C4-2B (cell line): ENCODE measurements around the gene MED29.

Experiments
- H3K27ac ChIP-seq: fragments of 450-650 bp; 2 replicates; pipeline ENCODE4 v1.5.1; 2017
- ZFX ChIP-seq: fragments of 450-650 bp; IDR thresholded peaks from 2 replicates; pipeline ENCODE4 v1.6.1; 2017
- TF ChIP-seq, protein P1 (sequence below): fragments of 450-650 bp; conservative IDR thresholded peaks from 2 replicates; pipeline ENCODE4 v1.5.1; 2017; ENCODE audit warnings: mild to moderate bottlenecking

MED29 gene

DNA sequence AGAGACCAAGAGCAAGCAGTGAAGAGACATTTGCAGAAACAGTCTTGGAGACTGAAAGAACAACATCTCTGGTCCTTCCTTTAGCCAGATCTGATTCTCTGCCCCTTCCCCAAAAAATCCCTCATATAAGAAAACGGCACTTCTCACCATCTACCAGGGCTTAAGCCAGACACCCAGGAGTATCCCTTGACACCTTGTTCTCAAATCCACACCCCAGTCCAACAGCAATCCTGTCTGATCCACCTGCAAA, 19.6 kb downstream of the MED29 start:
- peak overlapping the region; percentile 80 for H3K27ac ChIP-seq

DNA sequence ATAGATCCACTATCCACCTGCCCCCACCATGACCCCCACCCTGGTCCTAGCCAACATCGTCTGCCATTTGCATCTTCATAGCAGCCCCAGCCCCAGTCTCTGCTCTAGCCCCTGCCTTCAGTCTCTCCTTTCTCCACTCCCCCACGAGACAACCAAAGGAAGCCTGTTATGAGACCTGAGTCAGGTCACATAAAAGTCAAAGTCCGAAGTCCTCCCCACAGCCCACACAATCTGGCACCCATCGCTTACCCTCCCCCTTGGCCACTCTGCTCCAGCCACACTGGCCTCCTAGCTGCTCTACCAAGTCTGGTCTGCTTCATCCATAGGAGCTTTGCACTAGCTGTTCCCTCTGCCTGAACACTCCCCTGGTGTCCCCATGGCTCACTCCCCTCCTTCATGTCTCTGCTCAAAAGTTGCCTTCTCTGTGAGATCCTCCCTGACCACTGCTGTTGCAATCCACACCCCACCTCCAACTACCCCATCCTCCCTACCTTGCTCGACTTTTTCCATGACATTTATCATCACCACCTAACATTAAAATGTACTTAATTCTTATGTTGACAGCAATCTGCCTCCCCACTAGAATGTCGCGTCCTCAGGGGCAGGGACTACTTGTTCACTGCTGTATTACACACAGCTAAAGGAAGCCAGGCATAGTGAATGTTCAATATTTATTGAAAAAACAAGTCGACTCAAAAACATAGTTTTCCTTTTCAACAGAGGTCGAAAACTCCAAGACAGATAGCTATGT, 20.1 kb downstream of the MED29 start:
- no peak for TF ChIP-seq ZFX
- TF ChIP-seq, protein P1, sequence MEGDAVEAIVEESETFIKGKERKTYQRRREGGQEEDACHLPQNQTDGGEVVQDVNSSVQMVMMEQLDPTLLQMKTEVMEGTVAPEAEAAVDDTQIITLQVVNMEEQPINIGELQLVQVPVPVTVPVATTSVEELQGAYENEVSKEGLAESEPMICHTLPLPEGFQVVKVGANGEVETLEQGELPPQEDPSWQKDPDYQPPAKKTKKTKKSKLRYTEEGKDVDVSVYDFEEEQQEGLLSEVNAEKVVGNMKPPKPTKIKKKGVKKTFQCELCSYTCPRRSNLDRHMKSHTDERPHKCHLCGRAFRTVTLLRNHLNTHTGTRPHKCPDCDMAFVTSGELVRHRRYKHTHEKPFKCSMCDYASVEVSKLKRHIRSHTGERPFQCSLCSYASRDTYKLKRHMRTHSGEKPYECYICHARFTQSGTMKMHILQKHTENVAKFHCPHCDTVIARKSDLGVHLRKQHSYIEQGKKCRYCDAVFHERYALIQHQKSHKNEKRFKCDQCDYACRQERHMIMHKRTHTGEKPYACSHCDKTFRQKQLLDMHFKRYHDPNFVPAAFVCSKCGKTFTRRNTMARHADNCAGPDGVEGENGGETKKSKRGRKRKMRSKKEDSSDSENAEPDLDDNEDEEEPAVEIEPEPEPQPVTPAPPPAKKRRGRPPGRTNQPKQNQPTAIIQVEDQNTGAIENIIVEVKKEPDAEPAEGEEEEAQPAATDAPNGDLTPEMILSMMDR = no peak
- H3K27ac ChIP-seq = no peak overlapping the region; the same call in none of the 2 replicates

More for the DNA sequence above, 19.6 kb downstream of the MED29 start:
- TF ChIP-seq, protein P1 = no peak
- no peak for TF ChIP-seq ZFX

DNA sequence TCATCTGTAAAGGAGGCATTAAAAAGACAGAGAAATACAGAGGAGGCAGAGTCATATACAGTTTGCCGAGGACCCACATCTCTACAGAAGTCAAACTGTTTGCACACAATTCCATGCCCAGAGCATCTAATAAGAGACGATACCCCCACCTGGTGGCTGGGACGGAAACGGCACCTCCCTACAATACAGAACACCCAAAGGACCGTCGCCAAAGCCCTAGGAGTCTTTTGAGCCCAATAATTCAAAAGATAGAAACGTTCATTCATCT, 20.6 kb downstream of the MED29 start:
- TF ChIP-seq, protein P1 = peak; percentile 90
- no peak for TF ChIP-seq ZFX

DNA sequence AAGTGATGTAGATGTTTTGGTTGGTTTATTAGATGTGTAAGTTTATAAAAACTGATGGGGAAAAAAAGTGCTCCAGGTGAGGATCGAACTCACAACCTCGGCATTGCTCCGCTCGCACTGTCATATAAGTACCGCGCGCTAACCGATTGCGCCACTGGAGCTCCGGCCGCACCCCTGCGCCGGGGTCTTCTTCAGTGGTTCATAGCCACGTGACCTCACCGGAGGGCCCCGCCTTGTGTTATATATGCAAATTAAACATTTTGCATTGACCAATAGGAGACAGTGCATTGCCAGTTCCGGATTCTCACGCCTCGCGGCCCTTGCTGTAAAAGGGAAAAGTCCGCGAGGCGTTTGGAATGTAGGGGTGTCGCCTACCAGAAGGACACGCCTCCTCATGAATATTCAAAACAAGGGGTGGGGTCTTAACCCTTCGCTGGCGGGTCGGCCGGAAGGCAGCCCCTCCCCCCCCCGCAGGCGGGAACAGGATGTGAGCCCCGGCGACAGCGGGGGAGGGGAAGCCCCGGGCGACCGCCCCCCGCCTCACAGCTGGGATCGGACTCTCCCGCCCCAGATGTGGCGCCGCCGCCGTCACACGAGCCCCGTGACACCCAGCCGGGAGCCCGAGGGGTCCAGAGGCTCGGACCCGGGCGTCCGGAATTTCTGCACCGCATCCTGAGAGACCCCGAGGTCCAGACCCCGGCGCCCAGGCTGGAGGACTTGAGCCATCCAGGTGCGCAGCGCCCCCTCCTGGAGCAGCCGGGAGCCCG, 21.1 kb downstream of the MED29 start, which contains the start of gene PLEKHG2:
PLEKHG2 (plus strand) TSS at position 570 of the 767 bp plus-strand sequence. CDS start 1,418 bp downstream, outside the sequence.
- TF ChIP-seq ZFX = no peak
- TF ChIP-seq, protein P1 = peak; percentile 73

More for the DNA sequence above, 20.6 kb downstream of the MED29 start:
- H3K27ac ChIP-seq = peak overlapping the region; percentile 76; the same call in 1 of the 2 replicates

DNA sequence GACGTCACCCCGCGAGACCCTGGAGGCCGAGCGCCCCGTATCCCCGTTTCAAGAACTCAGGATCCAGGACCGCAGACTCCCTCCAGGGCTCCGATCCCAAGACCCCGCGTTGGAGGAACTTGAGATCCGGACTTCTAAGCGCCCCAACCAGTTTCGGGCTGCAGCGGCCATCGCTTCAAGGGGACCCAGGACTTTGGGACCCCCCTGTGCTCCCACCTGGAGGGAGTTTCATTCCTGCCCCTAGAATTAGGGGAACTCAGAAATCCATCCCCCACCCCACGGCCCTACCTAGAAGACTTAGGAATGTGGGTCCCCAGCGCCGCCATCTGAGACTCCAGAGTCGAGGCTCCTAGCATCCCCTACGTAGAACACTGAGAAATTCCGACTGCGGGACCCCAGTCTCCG, 21.7 kb downstream of the MED29 start:
- no peak for TF ChIP-seq ZFX
- TF ChIP-seq, protein P1 = peak; percentile 30
- H3K27ac ChIP-seq = peak overlapping the region; percentile 76

More for the DNA sequence above, 21.1 kb downstream of the MED29 start, which contains the start of gene PLEKHG2:
- H3K27ac ChIP-seq = peak within 1 kb of the TSS; percentile 76

DNA sequence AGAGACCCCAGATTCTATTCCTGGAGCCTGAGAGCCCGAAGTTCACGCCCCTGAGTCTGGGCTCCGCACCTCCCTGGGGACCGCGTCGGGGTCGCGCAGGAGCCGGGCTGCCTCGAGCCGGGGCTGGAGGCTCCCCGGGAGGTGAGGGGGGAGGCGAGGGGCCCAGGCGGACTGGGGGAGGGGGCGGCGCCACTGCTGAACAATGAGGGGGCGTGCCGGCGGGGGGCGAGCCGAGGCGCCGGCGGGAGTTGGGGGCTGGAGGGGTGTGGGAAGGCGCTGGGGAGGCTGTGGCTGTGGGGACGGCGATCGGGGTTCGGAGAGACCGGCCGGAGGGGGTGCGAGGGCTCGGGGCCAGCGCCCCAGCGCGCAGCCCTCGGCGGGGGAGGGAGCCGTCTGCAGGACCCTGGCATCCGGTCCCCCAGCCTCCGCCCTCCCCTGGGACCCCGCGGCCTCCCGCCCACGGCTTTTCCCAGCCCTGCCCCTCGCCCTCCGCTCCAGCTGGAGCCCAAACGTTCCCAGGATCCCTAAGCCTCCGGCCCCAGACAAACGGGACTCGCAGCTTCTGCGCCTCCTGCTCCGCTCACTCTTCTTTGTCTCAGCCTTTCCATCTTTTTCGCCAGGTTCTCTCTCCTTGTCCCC, 22.2 kb downstream of the MED29 start:
- TF ChIP-seq ZFX = no peak
- TF ChIP-seq, protein P1 = no peak
- peak overlapping the region; percentile 76; the same call in 1 of the 2 replicates for H3K27ac ChIP-seq
